ENCODE data around the gene GP9. TPM values are rescaled to one million over a fixed set of nuclear protein-coding genes. Genes with fewer than 3 reads are reported as not detected.

Gene GP9
- total and polyA plus RNA-seq, 9 of the 15 experiments (the other 6 are each of a cell fraction or from before 2014, with no cell fraction given): not detected

DNA sequence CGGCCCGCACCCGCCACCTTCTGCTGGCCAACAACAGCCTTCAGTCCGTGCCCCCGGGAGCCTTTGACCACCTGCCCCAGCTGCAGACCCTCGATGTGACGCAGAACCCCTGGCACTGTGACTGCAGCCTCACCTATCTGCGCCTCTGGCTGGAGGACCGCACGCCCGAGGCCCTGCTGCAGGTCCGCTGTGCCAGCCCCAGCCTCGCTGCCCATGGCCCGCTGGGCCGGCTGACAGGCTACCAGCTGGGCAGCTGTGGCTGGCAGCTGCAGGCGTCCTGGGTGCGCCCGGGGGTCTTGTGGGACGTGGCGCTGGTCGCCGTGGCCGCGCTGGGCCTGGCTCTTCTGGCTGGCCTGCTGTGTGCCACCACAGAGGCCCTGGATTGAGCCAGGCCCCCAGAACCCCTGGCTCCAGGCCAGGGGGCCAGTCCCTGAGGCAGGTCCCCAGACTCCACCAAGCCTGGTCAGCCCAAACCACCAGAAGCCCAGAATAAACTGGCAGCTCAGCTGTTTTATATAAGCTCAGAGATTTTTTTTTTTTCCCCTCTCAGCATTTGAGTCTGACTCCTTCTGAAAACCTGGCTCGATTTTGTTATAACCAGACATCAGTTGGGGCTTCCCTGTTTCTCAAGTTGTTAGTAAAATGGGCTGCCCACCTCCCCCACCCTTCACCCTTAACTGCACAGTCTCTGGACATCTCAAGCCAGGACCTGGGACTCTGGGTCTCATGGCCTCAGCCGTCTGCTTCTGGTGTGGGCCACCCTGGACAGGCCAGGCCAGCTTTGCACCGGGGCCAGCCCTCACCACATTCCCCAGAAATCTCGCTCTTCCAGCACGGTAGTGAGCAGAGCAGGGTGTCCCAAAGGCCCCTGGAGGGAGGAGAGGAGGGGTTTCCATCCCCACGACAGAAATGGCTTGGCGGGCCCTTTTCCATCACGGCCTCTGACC is 1.6 kb downstream of the GP9 start:
- ChIA-PET CTCF (ENCODE audit: low intra/inter-chr PET ratio) (no interaction called here), POLR2A (no interaction called here)
- no TSS peak for BruUV-seq (replicated peaks)
- TF ChIP-seq, protein P1, sequence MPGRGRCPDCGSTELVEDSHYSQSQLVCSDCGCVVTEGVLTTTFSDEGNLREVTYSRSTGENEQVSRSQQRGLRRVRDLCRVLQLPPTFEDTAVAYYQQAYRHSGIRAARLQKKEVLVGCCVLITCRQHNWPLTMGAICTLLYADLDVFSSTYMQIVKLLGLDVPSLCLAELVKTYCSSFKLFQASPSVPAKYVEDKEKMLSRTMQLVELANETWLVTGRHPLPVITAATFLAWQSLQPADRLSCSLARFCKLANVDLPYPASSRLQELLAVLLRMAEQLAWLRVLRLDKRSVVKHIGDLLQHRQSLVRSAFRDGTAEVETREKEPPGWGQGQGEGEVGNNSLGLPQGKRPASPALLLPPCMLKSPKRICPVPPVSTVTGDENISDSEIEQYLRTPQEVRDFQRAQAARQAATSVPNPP (IDR thresholded peaks at IDR 0.05; ENCODE audit: borderline replicate concordance, insufficient read depth, insufficient read length): no peak
- TF ChIP-seq KDM4B (IDR thresholded peaks at IDR 0.05; ENCODE audit: borderline replicate concordance in 2 of 2, low read depth in 1 of 2) (no peak), TFAM (CRISPR knock-in tag; conservative IDR thresholded peaks at IDR 0.05) (no peak), ZNF766 (CRISPR knock-in tag; conservative IDR thresholded peaks at IDR 0.05) (no peak), BACH1 (tag; IDR thresholded peaks at IDR 0.05) (no peak), HNRNPL (IDR thresholded peaks at IDR 0.05; ENCODE audit: low read depth, low read length) (no peak), TARDBP (IDR thresholded peaks at IDR 0.05) (no peak), U2AF1 (optimal IDR thresholded peaks at IDR 0.05; ENCODE audit: low read depth, low read length) (no peak), HCFC1 (IDR thresholded peaks at IDR 0.05; ENCODE audit: low read depth, low read length) (no peak), SIN3A (IDR thresholded peaks at IDR 0.05; ENCODE audit: borderline replicate concordance in 2 of 2, control insufficient read depth in 1 of 2, low read depth in 2 of 2, low read length in 2 of 2) (no peak), CREM (IDR thresholded peaks at IDR 0.05; ENCODE audit: low read depth) (no peak), ZFP1 (CRISPR knock-in tag; IDR thresholded peaks at IDR 0.05) (no peak), JUN (IDR thresholded peaks at IDR 0.05; ENCODE audit: borderline replicate concordance, low read depth, low read length) (no peak), JUN (CRISPR knock-in tag; IDR thresholded peaks at IDR 0.05; ENCODE audit: borderline replicate concordance) (no peak)
- TF ChIP-seq, protein P2, sequence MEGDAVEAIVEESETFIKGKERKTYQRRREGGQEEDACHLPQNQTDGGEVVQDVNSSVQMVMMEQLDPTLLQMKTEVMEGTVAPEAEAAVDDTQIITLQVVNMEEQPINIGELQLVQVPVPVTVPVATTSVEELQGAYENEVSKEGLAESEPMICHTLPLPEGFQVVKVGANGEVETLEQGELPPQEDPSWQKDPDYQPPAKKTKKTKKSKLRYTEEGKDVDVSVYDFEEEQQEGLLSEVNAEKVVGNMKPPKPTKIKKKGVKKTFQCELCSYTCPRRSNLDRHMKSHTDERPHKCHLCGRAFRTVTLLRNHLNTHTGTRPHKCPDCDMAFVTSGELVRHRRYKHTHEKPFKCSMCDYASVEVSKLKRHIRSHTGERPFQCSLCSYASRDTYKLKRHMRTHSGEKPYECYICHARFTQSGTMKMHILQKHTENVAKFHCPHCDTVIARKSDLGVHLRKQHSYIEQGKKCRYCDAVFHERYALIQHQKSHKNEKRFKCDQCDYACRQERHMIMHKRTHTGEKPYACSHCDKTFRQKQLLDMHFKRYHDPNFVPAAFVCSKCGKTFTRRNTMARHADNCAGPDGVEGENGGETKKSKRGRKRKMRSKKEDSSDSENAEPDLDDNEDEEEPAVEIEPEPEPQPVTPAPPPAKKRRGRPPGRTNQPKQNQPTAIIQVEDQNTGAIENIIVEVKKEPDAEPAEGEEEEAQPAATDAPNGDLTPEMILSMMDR (IDR thresholded peaks at IDR 0.05 in 2 of 3, conservative IDR thresholded peaks at IDR 0.05 in 1 of 3; ENCODE audit: insufficient read depth in 2 of 3, low read depth in 1 of 3, low read length in 3 of 3): no peak
- TF ChIP-seq, protein P3, sequence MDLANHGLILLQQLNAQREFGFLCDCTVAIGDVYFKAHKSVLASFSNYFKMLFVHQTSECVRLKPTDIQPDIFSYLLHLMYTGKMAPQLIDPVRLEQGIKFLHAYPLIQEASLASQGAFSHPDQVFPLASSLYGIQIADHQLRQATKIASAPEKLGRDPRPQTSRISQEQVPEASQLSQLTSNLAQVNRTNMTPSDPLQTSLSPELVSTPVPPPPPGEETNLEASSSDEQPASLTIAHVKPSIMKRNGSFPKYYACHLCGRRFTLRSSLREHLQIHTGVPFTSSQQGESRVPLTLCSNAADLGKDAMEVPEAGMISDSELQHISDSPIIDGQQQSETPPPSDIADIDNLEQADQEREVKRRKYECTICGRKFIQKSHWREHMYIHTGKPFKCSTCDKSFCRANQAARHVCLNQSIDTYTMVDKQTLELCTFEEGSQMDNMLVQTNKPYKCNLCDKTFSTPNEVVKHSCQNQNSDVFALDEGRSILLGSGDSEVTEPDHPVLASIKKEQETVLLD (IDR thresholded peaks at IDR 0.05): no peak

More for the DNA sequence above, 1.6 kb downstream of the GP9 start:
- Histone ChIP-seq H2AFZ (ENCODE audit: low read depth, low read length) (no peak overlapping the region), H3K9ac (ENCODE audit: insufficient read depth in 1 of 2, low read depth in 2 of 2, low read length in 2 of 2) (no peak overlapping the region; a peak in 1 of 4 replicates), H3K79me2 (ENCODE audit: control insufficient read depth, insufficient read depth, low read length) (no peaks in the 10 kb centered on the region), H3K9me1 (ENCODE audit: control insufficient read depth, insufficient read depth, low read length) (no peaks in the 10 kb centered on the region), H4K20me1 (replicated peaks; ENCODE audit: control insufficient read depth, insufficient read depth, low read length) (no peaks in the 10 kb centered on the region), H3K9me3 (replicated peaks; ENCODE audit: control insufficient read depth, insufficient read depth, low read depth, low read length) (no peaks in the 10 kb centered on the region), H3K4me1 (replicated peaks in 1 of 2; ENCODE audit: control insufficient read depth in 2 of 2, insufficient read depth in 2 of 2, low read length in 2 of 2) (peaks cover under 1 to 14% of the 10 kb centered on the region in 2 experiments; a peak in 4 of 5 replicates), H3K4me2 (ENCODE audit: insufficient read depth, low read length) (no peak overlapping the region), H3K27me3 (ENCODE audit: control insufficient read depth in 2 of 2, insufficient read depth in 2 of 2, low read length in 2 of 2) (no peaks in the 10 kb centered on the region), H3K4me3 (no peak overlapping the region), H3K27ac (ENCODE audit: extremely low read depth, low read depth, low read length) (no peak overlapping the region), H3K36me3 (ENCODE audit: control insufficient read depth, insufficient read depth, low read length) (no peaks in the 10 kb centered on the region)
- intact Hi-C loops (cut with micrococcal nuclease): no loop called here
- FAIRE-seq (no peak), ATAC-seq (no peak), DNase-seq (ENCODE audit: extremely low read depth in 1 of 4, low spot score in 3 of 4) (no peak)
- in situ Hi-C loops (cut with MboI): no loop called here
- 56% methylated on average over 11 of the region's 32 CpGs for WGBS (ENCODE audit: insufficient coverage, low coverage, missing lambda C conversion rate)
